ENCODE measurements around the gene NAB2.

NAB2 gene

GRCh38 chr12:57095440-57095839 is 6.5 kb downstream of the NAB2 start:
- no peak for DNase-seq

- no peak for DNase-seq
Observed at GRCh38 chr12:57096099-57096572, 7.2 kb downstream of the NAB2 start.

GRCh38 chr12:57096748-57097553 is 8.0 kb downstream of the NAB2 start:
- no peak for DNase-seq

GRCh38 chr12:57097554-57097835 is 8.6 kb downstream of the NAB2 start:
- no peak for DNase-seq

GRCh38 chr12:57098546-57098945 is 9.6 kb downstream of the NAB2 start:
- DNase-seq = no peak

DNA sequence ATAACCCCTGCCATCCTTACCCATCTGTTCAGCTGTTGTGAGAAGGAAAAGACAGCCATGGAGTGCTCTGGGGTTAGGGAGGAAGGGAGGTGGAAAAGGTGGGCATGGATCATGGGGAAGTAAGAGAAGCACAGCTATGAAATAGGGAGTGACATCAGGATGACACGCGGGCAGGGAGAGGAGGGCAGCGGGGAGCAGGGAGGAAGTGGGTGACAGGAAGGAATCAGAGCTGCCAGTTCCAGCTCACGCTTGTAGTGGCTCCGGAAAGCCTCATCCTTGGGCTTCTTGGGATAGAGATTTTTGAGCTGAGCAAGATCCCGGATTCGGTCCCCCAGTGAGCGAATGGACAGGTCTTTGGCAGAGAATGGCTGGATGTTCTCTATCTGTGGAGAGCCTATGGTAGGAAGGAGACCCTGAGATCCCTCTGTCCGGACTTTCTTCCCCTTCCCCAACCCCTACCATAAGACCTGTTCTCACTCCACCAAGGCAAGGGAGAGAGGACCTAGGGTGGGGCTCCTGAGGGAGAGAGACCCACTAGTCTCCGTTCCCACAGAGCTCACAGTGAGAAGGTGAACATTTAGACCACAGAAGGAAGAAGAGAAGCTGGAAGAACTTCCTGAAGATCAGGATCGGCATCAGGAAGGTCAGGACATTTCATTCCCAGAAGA is 10.3 kb downstream of the NAB2 start:
- DNase-seq = no peak

- no peak for DNase-seq
Observed at GRCh38 chr12:57099766-57100165, 10.9 kb downstream of the NAB2 start.

DNA sequence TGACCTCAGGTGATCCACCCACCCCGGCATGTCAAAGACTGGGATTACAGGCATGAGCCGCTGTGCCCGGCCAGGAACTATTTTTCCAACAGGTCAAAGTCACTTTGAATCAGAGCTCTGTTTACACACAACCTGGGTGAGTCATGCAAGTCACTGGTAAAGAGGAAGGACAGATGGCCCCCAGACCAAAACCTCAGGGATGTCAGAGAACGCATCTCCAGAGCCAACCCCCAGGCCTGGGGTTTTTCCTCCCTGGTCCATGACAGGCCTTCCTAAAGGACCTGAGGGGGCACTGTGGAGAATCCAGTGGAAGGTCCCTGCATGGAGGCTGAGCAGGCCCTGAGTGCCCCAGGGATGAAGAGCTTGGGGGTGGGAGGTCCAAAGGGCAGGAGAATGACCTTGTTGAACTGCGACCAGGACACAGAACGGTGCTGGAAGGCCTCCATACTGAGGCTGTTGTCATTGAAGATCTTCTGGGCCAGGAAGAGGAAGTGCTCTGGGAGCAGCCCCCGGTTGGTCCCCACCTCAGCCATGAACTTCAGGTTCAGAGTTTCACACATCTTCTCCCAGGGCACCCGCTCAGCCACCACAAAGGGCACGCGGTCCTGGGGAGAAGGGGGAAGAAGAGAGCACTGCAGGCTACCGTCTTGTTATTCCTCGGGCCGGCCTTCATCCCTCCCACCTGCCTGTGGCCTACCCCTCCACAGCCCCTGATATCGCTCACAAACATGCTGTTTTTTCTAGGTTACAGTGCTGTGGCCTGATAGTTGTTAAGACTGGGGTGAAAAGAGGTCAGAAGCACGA is 13.2 kb downstream of the NAB2 start:
- no peak for DNase-seq

DNA sequence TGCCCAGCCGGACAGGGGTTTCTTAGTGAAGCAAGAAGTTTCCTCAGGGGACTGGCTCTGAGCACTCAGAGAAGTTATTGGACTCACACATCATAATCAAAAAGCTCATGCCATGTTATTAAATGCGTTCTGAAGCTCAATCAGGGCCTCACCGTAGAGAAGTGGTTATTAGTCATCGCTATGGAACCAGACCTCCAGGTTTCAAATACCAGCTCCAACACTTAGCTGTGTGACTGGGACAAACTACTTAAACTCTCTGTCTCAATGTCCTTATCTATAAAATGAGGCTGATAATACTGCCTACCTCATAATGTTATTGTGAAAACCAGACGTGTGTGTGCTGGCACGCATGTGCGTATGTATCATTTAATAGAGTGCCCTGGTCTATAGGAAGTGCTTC is 14.9 kb downstream of the NAB2 start:
- DNase-seq = no peak

- DNase-seq = no peak
Observed at GRCh38 chr12:57104292-57104910, 15.5 kb downstream of the NAB2 start.

DNA sequence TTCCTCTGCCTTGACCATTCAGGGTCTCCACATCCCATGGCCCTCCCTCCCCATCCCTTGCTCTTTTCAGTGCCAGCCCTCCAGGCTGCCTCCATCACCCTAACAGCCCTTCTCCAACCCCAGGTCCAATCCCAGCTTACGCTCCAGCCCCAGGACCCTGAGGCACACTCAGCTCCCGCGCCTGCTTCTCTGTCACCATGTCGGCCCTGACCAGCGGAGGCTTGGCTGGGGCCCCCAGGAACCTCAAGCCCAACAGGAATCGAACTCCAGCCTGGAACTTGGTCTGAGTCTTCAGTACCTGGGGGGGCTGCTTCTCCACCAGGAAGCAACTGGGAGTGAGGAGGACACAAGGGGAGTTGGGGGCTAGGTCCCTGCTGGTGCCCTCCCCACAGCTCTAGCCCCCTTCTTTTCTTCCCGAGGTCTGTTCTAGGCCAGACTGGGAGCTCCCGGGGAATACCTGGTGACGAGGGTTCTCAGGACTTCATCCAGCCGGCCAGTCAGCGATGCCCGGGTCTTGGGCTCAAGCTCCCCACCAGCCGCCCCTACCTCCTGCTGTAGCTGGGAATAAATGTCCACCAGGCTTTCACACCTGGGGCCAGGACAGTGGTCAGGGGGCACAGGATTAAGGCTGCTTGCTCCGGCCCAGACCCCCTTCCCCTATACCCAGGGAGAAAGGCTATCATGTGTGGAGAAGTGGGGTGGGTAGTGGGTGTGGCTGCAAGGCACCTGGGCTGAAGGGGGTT is 16.3 kb downstream of the NAB2 start:
- DNase-seq = no peak

GRCh38 chr12:57106021-57106708 is 17.3 kb downstream of the NAB2 start:
- no peak for DNase-seq

DNA sequence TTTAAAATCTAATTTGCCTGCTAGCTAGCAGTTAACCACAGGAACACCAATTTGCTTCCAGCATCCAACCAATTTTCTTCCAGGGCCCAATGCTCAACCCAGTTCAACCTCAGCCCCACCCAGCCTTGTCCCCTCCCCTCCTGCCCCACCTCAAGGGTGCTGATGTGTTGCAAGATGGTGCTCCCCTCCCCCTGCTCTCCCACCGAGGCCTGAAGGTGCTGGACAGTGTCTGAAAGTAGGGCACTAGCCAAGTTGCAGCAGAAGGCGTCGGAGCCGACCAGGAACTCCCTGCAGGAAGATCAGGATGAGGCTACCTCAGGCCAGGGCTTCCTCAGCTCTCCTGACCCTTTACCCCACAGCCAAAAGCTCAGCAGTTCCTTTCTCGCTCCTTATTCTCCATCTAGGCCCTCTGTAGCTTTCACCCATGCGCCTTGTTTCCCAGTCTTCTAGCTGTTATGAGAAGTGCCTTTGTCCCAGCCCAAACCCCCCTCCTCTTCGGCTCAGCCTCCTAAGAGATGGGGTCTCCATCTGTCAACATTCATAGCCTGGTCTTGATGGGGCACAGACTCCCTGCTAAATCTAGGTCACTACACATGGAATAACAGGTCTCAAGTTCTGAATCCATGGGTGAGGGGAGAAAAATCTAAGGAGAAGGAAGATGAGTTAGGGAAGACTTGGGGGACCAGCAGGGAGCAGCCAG is 18.7 kb downstream of the NAB2 start:
- no peak for DNase-seq

GRCh38 chr12:57109207-57110103 is 20.5 kb downstream of the NAB2 start:
- no peak for DNase-seq

DNA sequence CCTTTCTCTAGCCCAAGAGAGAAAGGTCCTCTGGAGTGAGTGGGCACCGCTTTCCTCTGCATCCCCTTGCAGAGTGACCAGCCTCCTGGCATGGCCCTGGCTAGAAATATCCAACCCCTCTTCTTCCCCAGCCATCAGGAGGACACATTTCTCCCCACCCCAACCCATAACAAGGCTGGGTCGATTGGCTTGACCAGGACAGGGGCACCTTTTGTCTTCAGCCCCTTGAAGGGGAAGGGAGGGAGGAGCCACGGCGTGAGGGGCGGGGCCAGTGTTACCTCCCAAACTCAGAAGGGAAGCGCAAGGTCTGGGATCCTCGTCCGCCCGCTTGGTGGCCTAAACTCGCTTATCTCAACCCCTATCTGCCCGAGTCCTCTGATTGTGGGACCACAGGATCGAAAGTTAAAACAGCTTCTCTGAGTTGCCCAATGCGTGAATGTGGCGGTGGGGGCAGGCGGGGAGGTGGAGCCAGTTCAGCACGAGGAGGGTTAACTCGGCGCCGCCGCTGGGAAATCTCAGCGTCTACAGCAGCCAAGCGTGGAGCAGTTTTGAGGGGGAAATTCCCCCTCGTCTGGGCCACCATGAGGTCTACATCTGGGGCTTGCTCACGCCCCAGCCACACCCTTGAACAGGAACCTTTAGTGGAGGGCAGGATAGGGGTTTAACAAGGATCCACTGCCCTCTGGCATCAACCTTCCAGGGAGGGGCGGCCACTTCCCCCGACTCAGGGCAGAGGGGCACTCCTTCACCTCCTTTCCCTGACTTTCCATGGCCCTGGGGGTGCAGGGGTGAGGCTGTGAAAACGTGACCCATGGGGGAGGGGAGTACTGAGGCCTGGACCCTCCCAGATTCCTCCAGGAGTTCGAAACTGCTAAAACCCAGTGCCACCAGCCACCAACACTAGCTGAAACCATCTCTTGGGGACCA is 21.5 kb downstream of the NAB2 start:
- DNase-seq = no peak

DNA sequence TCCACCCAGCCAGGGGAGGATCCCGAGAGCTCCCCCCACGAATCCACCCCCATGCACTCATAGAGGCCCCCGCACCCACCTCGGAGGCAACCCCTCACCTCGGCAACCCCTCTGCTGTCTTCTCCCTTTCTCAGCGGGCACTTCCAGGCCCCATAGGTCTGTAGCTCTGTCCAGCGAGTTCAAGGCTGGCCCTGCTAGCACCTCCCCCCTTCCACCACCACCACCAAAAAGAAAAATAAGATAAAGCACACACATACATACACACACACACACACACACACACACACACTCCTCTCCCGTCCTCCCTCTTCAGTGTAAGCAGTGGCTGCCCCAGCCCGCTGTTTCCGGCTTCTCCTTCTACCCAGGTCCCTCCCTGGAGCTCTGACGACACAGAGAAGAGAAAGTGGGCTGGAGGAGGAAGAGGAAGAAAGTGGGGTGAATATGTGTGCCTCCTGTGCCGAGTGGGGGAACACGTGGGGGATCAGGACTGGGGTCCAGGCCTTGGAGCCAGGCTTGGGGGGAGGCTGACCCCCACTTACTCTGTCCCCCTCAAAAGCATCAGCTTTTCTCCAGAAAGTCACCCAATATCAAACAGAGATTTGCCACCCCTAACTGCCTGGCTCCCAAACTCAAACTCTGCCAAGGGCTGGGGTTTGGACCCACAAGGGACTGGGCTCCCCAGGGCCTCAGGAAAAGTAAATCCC is 22.3 kb downstream of the NAB2 start, which contains the start of gene STAT6:
STAT6 (minus strand) TSS at position 332 of the 704 bp plus-strand sequence. CDS start 3,084 bp downstream, outside the sequence.
- peak; percentile 64 for DNase-seq

- DNase-seq = no peak
Observed at GRCh38 chr12:57112492-57113294, 23.8 kb downstream of the NAB2 start.
